Esophagus muscularis mucosa (tissue), 4 donors: ENCODE data around the gene SHLD1.
"Not testable (repeated sequence)": the region's sequence is repeated elsewhere in the genome, so short reads cannot be mapped to it uniquely, and the experiment has no call there.

Experiments
- EP300 ChIP-seq: sonication (generic); formaldehyde crosslinking; IDR thresholded peaks from one replicate; pipeline ENCODE4 v1.6.1; 2017; ENCODE audit warnings: antibody characterized with exemption
- POLR2A ChIP-seq: fragments of 450-650 bp; IDR thresholded peaks from one replicate; pipeline ENCODE4 v1.6.1; 2017; ENCODE audit warnings: antibody characterized with exemption, moderate library complexity, mild to moderate bottlenecking, low read depth
- POLR2AphosphoS5 ChIP-seq, 2 donors: sonication (generic); formaldehyde crosslinking; IDR thresholded peaks; one replicate each; pipeline ENCODE4 v1.6.1; 2017; ENCODE audit warnings: antibody characterized with exemption in 2 of 2
- TF ChIP-seq, protein P1 (sequence below), 3 experiments: fragments of 200-600 bp in 2 of 3; fragments of 450-650 bp in 1 of 3; sonication (generic) in 2 of 3; IDR thresholded peaks; one replicate each; pipeline ENCODE4 v1.5.1; 2017 to 2019; ENCODE audit warnings: antibody characterized with exemption in 3 of 3, mild to moderate bottlenecking in 2 of 3, moderate library complexity in 1 of 3

DNA sequence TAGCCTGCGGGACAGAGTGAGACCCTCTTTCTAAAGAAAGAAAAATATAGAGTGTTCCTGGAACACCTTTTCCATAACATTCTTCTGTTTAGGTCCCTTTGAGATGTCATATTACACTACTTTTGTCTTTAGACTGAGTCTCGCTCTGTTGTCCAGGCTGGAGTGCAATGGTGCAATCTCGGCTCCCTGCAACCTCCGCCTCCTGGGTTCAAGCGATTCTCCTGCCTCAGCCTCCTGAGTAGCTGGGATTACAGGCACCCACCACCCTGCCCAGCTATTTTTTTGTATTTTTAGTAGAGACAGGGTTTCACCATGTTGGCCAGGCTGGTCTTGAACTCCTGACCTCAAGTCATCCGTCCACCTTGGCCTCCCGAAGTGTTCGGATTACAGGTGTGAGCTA is 31.2 kb downstream of the SHLD1 start:
- TF ChIP-seq, protein P1, sequence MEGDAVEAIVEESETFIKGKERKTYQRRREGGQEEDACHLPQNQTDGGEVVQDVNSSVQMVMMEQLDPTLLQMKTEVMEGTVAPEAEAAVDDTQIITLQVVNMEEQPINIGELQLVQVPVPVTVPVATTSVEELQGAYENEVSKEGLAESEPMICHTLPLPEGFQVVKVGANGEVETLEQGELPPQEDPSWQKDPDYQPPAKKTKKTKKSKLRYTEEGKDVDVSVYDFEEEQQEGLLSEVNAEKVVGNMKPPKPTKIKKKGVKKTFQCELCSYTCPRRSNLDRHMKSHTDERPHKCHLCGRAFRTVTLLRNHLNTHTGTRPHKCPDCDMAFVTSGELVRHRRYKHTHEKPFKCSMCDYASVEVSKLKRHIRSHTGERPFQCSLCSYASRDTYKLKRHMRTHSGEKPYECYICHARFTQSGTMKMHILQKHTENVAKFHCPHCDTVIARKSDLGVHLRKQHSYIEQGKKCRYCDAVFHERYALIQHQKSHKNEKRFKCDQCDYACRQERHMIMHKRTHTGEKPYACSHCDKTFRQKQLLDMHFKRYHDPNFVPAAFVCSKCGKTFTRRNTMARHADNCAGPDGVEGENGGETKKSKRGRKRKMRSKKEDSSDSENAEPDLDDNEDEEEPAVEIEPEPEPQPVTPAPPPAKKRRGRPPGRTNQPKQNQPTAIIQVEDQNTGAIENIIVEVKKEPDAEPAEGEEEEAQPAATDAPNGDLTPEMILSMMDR (IDR thresholded peaks at IDR 0.05) = not testable (repeated sequence)
- not testable (repeated sequence) for TF ChIP-seq POLR2AphosphoS5 (IDR thresholded peaks at IDR 0.05); POLR2A; EP300
